ENCODE data around the gene GGT5.
"Not testable (repeated sequence)": the region's sequence is repeated elsewhere in the genome, so short reads cannot be mapped to it uniquely, and the experiment has no call there.

DNA sequence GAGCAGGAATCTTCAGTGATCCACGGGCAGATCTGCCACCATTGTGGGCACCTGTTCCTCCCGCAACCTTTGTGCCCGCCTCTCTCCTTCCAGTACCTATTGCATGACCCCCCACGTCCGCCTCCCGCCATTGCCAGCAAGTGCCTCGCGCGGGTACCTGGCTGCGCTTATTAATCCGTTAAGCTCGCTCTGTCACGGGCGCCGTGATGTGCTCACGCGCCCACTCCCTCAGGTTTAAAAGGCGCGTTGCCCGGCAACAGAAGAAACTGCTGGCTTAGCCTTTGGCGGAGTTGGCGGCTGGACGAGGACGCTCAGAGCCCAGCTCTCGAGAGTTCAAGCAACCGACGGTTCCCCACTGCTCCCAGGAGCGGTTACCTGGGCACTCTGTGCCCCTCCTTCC is 6.4 kb upstream of the GGT5 start:
- TF ChIP-seq, protein P1, sequence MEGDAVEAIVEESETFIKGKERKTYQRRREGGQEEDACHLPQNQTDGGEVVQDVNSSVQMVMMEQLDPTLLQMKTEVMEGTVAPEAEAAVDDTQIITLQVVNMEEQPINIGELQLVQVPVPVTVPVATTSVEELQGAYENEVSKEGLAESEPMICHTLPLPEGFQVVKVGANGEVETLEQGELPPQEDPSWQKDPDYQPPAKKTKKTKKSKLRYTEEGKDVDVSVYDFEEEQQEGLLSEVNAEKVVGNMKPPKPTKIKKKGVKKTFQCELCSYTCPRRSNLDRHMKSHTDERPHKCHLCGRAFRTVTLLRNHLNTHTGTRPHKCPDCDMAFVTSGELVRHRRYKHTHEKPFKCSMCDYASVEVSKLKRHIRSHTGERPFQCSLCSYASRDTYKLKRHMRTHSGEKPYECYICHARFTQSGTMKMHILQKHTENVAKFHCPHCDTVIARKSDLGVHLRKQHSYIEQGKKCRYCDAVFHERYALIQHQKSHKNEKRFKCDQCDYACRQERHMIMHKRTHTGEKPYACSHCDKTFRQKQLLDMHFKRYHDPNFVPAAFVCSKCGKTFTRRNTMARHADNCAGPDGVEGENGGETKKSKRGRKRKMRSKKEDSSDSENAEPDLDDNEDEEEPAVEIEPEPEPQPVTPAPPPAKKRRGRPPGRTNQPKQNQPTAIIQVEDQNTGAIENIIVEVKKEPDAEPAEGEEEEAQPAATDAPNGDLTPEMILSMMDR (IDR thresholded peaks at IDR 0.05; ENCODE audit: low read length): not testable (repeated sequence)
- TF ChIP-seq EZH2 (optimal IDR thresholded peaks at IDR 0.05; ENCODE audit: low read depth, low read length): not testable (repeated sequence)

All from MM.1S (cell line).